GF-D8 (cell line): ENCODE data around the gene CNDP1.

Source experiments
- DNase-seq: peaks from one replicate; lab custom pipeline; 2025; lab: John Stamatoyannopoulos, UW

CNDP1 gene

GRCh38 chr18:74507097-74507881 lies 27.0 kb upstream of the CNDP1 start:
- DNase-seq: no peak

GRCh38 chr18:74507927-74508326 lies 26.4 kb upstream of the CNDP1 start:
- DNase-seq: no peak

GRCh38 chr18:74508366-74508765 lies 25.9 kb upstream of the CNDP1 start:
- no peak for DNase-seq

- DNase-seq: no peak
Measured at GRCh38 chr18:74508821-74509225, 25.5 kb upstream of the CNDP1 start.

GRCh38 chr18:74509856-74510769 lies 24.2 kb upstream of the CNDP1 start:
- no peak for DNase-seq

GRCh38 chr18:74510770-74511095 lies 23.6 kb upstream of the CNDP1 start:
- no peak for DNase-seq

GRCh38 chr18:74511823-74512222 lies 22.5 kb upstream of the CNDP1 start:
- no peak for DNase-seq

GRCh38 chr18:74512321-74513053 lies 21.8 kb upstream of the CNDP1 start:
- DNase-seq: no peak

GRCh38 chr18:74513149-74513882 lies 21.0 kb upstream of the CNDP1 start:
- no peak for DNase-seq

GRCh38 chr18:74513883-74514205 lies 20.5 kb upstream of the CNDP1 start:
- DNase-seq: no peak

- DNase-seq: no peak
Measured at GRCh38 chr18:74514860-74515495, 19.3 kb upstream of the CNDP1 start.

- no peak for DNase-seq
Measured at GRCh38 chr18:74515620-74516231, 18.6 kb upstream of the CNDP1 start.

- no peak for DNase-seq
Measured at GRCh38 chr18:74516271-74517235, 17.7 kb upstream of the CNDP1 start.

- no peak for DNase-seq
Measured at GRCh38 chr18:74517236-74517630, 17.1 kb upstream of the CNDP1 start.

- no peak for DNase-seq
Measured at GRCh38 chr18:74518456-74519295, 15.6 kb upstream of the CNDP1 start.

GRCh38 chr18:74519320-74520095 lies 14.8 kb upstream of the CNDP1 start:
- DNase-seq: no peak

GRCh38 chr18:74520096-74520833 lies 14.0 kb upstream of the CNDP1 start:
- DNase-seq: no peak
